SK-N-SH treated with all-trans-retinoic acid at 6 μM for 48 hours (cell line): Measurements from ENCODE around the gene HSP90B1.

Source experiments
- ATAC-seq: fragments of 200-7000 bp; cut with Tn5 transposase; 3 replicates; pipeline ENCODE4 v1.9.1; 2020; ENCODE audit warnings: mild to moderate bottlenecking, moderate library complexity
- ARNTL ChIP-seq: fragments of 450-650 bp; formaldehyde crosslinking; IDR thresholded peaks from 2 replicates; pipeline ENCODE4 v1.5.0; 2020; ENCODE audit warnings: low read depth, mild to moderate bottlenecking, moderate library complexity, borderline replicate concordance
- BACH2 ChIP-seq: fragments of 250-450 bp; sonication (Bioruptor Pico); IDR thresholded peaks from 2 replicates; pipeline ENCODE4 v1.9.0; 2021; ENCODE audit warnings: mild to moderate bottlenecking, borderline replicate concordance
- CREB5 ChIP-seq: fragments of 250-450 bp; sonication (Bioruptor Pico); IDR thresholded peaks from 2 replicates; pipeline ENCODE4 v1.5.1; 2020; ENCODE audit warnings: low read depth, mild to moderate bottlenecking, moderate library complexity
- CSDC2 ChIP-seq: fragments of 250-450 bp; sonication (Bioruptor Pico); IDR thresholded peaks from 2 replicates; pipeline ENCODE4 v1.5.0; 2020; ENCODE audit warnings: mild to moderate bottlenecking, moderate library complexity
- CSRNP3 ChIP-seq: fragments of 250-450 bp; sonication (Bioruptor Pico); IDR thresholded peaks from 2 replicates; pipeline ENCODE4 v1.5.1; 2021; ENCODE audit warnings: mild to moderate bottlenecking, moderate library complexity
- ESRRG ChIP-seq: fragments of 250-450 bp; sonication (Bioruptor Pico); IDR thresholded peaks from 2 replicates; pipeline ENCODE4 v1.6.1; 2021; ENCODE audit warnings: mild to moderate bottlenecking
- ISL1 ChIP-seq: fragments of 250-450 bp; sonication (Bioruptor Pico); IDR thresholded peaks from 2 replicates; pipeline ENCODE4 v2.1.2; 2022; ENCODE audit warnings: mild to moderate bottlenecking, moderate library complexity
- OSR1 ChIP-seq: fragments of 250-450 bp; sonication (Bioruptor Pico); IDR thresholded peaks from 2 replicates; pipeline ENCODE4 v1.8.0; 2022; ENCODE audit warnings: moderate library complexity, mild to moderate bottlenecking, inconsistent platforms
- PATZ1 ChIP-seq: fragments of 250-450 bp; sonication (Bioruptor Pico); IDR thresholded peaks from 2 replicates; pipeline ENCODE4 v1.8.0; 2020; ENCODE audit warnings: mild to moderate bottlenecking, moderate library complexity, borderline replicate concordance
- PPARA ChIP-seq: fragments of 250-450 bp; sonication (Bioruptor Pico); IDR thresholded peaks from 2 replicates; pipeline ENCODE4 v1.5.0; 2020; ENCODE audit warnings: mild to moderate bottlenecking, borderline replicate concordance
- RARB ChIP-seq: fragments of 250-450 bp; sonication (Bioruptor Pico); IDR thresholded peaks from 2 replicates; pipeline ENCODE4 v1.8.0; 2021; ENCODE audit warnings: mild to moderate bottlenecking, moderate library complexity
- SNAI2 ChIP-seq: fragments of 250-450 bp; sonication (Bioruptor Pico); IDR thresholded peaks from 2 replicates; pipeline ENCODE4 v1.5.0; 2020; ENCODE audit warnings: mild to moderate bottlenecking, moderate library complexity
- TCF4 ChIP-seq: fragments of 250-450 bp; sonication (Bioruptor Pico); IDR thresholded peaks from 2 replicates; pipeline ENCODE4 v1.8.0; 2021; ENCODE audit warnings: mild to moderate bottlenecking, moderate library complexity, borderline replicate concordance
- TOX ChIP-seq: fragments of 250-450 bp; sonication (Bioruptor Pico); IDR thresholded peaks from 2 replicates; pipeline ENCODE4 v1.8.0; 2021; ENCODE audit warnings: mild to moderate bottlenecking, moderate library complexity, borderline replicate concordance
- TSHZ2 ChIP-seq: fragments of 250-450 bp; sonication (Bioruptor Pico); IDR thresholded peaks from 2 replicates; pipeline ENCODE4 v1.5.0; 2020; ENCODE audit warnings: mild to moderate bottlenecking, moderate library complexity
- ZC3H10 ChIP-seq: fragments of 250-450 bp; sonication (Bioruptor Pico); IDR thresholded peaks from 2 replicates; pipeline ENCODE4 v1.5.1; 2021; ENCODE audit warnings: mild to moderate bottlenecking, moderate library complexity
- ZFP3 ChIP-seq: fragments of 250-450 bp; sonication (Bioruptor Pico); IDR thresholded peaks from 2 replicates; pipeline ENCODE4 v1.5.0; 2020; ENCODE audit warnings: mild to moderate bottlenecking, moderate library complexity
- ZFP30 ChIP-seq: fragments of 450-650 bp; formaldehyde crosslinking; IDR thresholded peaks from 2 replicates; pipeline ENCODE4 v1.5.0; 2022; ENCODE audit warnings: mild to moderate bottlenecking, moderate library complexity
- ZNF565 ChIP-seq: fragments of 450-650 bp; formaldehyde crosslinking; conservative IDR thresholded peaks from 2 replicates; pipeline ENCODE4 v1.5.0; 2020; ENCODE audit warnings: low read depth, mild to moderate bottlenecking, moderate library complexity
- ZNF70 ChIP-seq: fragments of 450-650 bp; formaldehyde crosslinking; IDR thresholded peaks from 2 replicates; pipeline ENCODE4 v1.5.0; 2020; ENCODE audit warnings: mild to moderate bottlenecking, moderate library complexity
- ZNF8 ChIP-seq: fragments of 450-650 bp; formaldehyde crosslinking; IDR thresholded peaks from 2 replicates; pipeline ENCODE4 v1.5.0; 2020; ENCODE audit warnings: mild to moderate bottlenecking, moderate library complexity

Gene HSP90B1

GRCh38 chr12:103913100-103913499, 17.1 kb upstream of the HSP90B1 start:
- no peak for ATAC-seq
- TF ChIP-seq ZC3H10 (CRISPR knock-in tag) = no peak
- TF ChIP-seq BACH2 = no peak
- TF ChIP-seq ARNTL = no peak

- TF ChIP-seq PATZ1 (CRISPR knock-in tag) = no peak
- no peak for TF ChIP-seq ZNF565 (CRISPR knock-in tag)
- no peak for TF ChIP-seq ZNF70 (CRISPR knock-in tag)
- no peak for TF ChIP-seq PPARA
- no peak for TF ChIP-seq CSDC2
- no peak for TF ChIP-seq CREB5 (CRISPR knock-in tag)
- TF ChIP-seq OSR1 (CRISPR knock-in tag) = no peak
- no peak for TF ChIP-seq SNAI2 (CRISPR knock-in tag)
- TF ChIP-seq ESRRG (CRISPR knock-in tag) = no peak
- TF ChIP-seq ZNF8 (CRISPR knock-in tag) = no peak
- no peak for TF ChIP-seq ZC3H10 (CRISPR knock-in tag)
- ATAC-seq = no peak; the same call in 2 of the 3 replicates
These were observed 14.9 kb upstream of the HSP90B1 start for GRCh38 chr12:103915306-103915705.

GRCh38 chr12:103917873-103918272, 12.3 kb upstream of the HSP90B1 start:
- TF ChIP-seq ZFP30 (CRISPR knock-in tag) = no peak
- no peak for TF ChIP-seq PATZ1 (CRISPR knock-in tag)
- TF ChIP-seq TOX (CRISPR knock-in tag) = no peak
- TF ChIP-seq CSDC2 = no peak
- TF ChIP-seq ARNTL = no peak
- TF ChIP-seq CSRNP3 (CRISPR knock-in tag) = no peak
- no peak for ATAC-seq

GRCh38 chr12:103924761-103925641, 5.2 kb upstream of the HSP90B1 start:
- peak; percentile 71; the same call in 1 of the 2 replicates for TF ChIP-seq ZFP3 (CRISPR knock-in tag)
- TF ChIP-seq ZNF565 (CRISPR knock-in tag) = no peak
- TF ChIP-seq, all 23 proteins: peak for 1
- ATAC-seq = no peak

GRCh38 chr12:103928682-103929045, 1.5 kb upstream of the HSP90B1 start:
- ATAC-seq = no peak
- no peak for TF ChIP-seq TSHZ2 (CRISPR knock-in tag)
- no peak for TF ChIP-seq ZNF8 (CRISPR knock-in tag)
- TF ChIP-seq ZNF565 (CRISPR knock-in tag) = no peak
- TF ChIP-seq ZFP30 (CRISPR knock-in tag) = no peak
- TF ChIP-seq SNAI2 (CRISPR knock-in tag) = no peak
- TF ChIP-seq ZC3H10 (CRISPR knock-in tag) = no peak
- no peak for TF ChIP-seq RARB
- TF ChIP-seq OSR1 (CRISPR knock-in tag) = no peak
- TF ChIP-seq TCF4 (CRISPR knock-in tag) = no peak
- no peak for TF ChIP-seq ESRRG (CRISPR knock-in tag)
- no peak for TF ChIP-seq TOX (CRISPR knock-in tag)
- no peak for TF ChIP-seq PATZ1 (CRISPR knock-in tag)
- no peak for TF ChIP-seq ARNTL
- no peak for TF ChIP-seq ZNF70 (CRISPR knock-in tag)
- TF ChIP-seq ISL1 (CRISPR knock-in tag) = no peak
